Measurements from ENCODE around the gene ZNF383.
"Not testable (repeated sequence)": the region's sequence is repeated elsewhere in the genome, so short reads cannot be mapped to it uniquely, and the experiment has no call there.

ZNF383 gene

DNA sequence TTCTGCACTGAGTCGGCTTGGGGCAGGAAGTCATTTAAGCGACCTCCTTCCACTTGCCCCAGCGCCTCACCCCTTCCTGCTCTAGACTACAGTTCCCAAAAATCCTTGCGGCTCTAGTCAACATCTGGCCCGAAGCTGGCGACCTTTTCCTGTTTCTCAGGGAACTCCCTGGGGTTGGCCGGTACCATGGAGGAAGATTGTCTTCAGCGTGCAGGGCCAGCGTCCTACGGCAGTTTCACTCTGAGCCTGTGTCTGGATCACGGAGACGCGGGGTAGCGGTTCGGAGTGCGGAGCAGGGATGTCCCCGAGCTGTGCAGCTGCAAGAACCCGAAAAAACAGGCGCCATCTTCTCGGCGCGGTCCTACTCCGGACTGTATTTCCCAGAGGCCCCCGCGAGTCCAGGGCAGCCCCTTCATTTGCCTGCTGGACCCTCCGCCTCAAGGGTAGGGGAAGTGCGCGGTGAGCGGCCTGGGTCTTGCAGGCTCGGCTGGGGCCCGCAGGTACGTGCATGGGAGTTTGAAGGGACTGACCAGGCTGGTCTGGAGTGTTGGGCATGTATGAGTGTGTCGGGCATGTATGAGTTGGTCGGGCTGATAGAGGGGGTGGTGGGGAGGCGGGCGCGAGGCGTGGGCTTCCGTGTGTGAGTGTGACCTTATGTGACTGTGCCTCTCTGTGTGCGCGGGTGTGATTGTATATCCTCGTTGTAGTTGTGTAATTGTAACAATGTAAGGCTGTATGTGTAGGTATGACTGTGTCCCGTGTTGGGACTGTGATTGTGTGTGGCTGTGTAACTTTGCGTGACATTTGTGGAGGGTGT lies at the start of gene ZNF383:
ZNF383 (plus strand) TSS at position 440 of the 817 bp plus-strand sequence. CDS start 12,240 bp downstream, outside the sequence.
- Histone ChIP-seq H3K27me3 (ENCODE audit: control insufficient read depth in 1 of 2, insufficient read depth in 2 of 2, low read length in 2 of 2) (no peaks in the 10 kb centered on the region), H3K9ac (ENCODE audit: low read depth in 1 of 2, low read length in 2 of 2) (peak within 1 kb of the TSS; percentile 98 to 100), H3K4me1 (ENCODE audit: control insufficient read depth in 1 of 2, insufficient read depth in 2 of 2, low read length in 2 of 2) (peaks cover 8 to 9% of the 10 kb centered on the region in 2 donors), H3K4me3 (ENCODE audit: low read depth in 1 of 2, low read length in 2 of 2) (peak within 1 kb of the TSS; percentile 100), H3K36me3 (ENCODE audit: control insufficient read depth in 1 of 2, insufficient read depth in 2 of 2, low read length in 2 of 2) (peaks cover 5 to 21% of the 10 kb centered on the region in 2 donors), H3K27ac (ENCODE audit: low read depth, low read length) (peak within 1 kb of the TSS; percentile 76), H3K9me3 (ENCODE audit: control insufficient read depth in 1 of 2, low read length in 2 of 2) (peaks cover 1 to 3% of the 10 kb centered on the region in 2 donors)

DNA sequence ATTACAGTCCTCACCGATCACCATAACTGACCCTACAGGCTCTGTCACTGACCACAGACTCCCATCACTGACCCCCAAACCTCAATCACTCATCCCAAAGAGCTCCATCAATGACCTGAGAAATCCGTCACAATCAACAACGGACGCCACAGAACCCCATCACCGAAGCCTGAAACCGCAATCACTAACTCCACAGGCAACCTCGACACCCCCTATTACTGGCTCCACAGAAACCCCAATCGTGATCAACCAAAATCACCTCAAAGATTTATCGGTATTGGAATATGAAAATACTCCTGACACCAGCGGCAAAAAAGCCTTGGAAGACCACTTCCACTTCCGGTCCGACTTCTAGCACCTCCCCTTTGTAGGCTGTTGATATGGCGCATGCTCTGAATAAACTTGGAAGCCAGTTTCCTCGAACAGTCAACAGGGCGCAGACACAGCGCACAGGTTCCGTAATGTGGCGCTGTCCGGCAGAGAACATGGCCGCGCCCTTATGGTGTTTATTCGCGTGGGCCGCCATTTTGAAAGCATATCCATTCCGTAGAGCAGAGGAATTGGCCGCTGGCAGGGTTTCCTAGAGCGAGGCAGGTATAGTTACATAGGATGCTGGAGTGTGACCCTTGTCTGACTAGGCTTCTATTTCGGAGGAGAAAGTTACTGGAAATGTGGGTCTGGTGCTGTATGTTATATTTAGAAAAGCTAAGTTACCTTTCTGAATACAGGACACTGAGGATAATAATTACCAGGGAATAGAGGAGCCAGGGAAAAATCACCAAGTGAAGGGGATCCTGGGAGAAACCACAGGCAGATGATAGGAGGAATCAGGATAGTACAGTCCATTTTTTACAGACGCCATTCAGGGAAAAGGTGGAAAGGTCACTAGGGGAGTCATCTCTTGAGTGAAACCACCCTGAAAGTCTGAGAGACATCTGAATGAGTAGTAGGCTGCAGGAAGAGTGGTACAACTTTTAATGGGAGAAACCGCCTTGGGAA lies 45.3 kb upstream of the ZNF383 start, which contains the start of gene ZNF585A:
ZNF585A (minus strand) TSS at position 328 of the 999 bp plus-strand sequence. CDS start 2,785 bp downstream, outside the sequence.
- no peaks in the 10 kb centered on the region for H3K4me1 ChIP-seq (ENCODE audit: control insufficient read depth in 1 of 2, insufficient read depth in 2 of 2, low read length in 2 of 2)
- H3K4me3 ChIP-seq (ENCODE audit: low read depth in 1 of 2, low read length in 2 of 2) = peak within 1 kb of the TSS; percentile 72 to 99
- peak within 1 kb of the TSS; percentile 59 to 91 for H3K9ac ChIP-seq (ENCODE audit: low read depth in 1 of 2, low read length in 2 of 2)
- H3K36me3 ChIP-seq (ENCODE audit: control insufficient read depth in 1 of 2, insufficient read depth in 2 of 2, low read length in 2 of 2) = peaks cover 18 to 19% of the 10 kb centered on the region in 2 donors
- no peak within 1 kb of the TSS for H3K27ac ChIP-seq (ENCODE audit: low read depth, low read length)
- H3K27me3 ChIP-seq (ENCODE audit: control insufficient read depth in 1 of 2, insufficient read depth in 2 of 2, low read length in 2 of 2) = no peaks in the 10 kb centered on the region
- H3K9me3 ChIP-seq (ENCODE audit: control insufficient read depth in 1 of 2, low read length in 2 of 2) = peaks cover 14 to 18% of the 10 kb centered on the region in 2 donors

DNA sequence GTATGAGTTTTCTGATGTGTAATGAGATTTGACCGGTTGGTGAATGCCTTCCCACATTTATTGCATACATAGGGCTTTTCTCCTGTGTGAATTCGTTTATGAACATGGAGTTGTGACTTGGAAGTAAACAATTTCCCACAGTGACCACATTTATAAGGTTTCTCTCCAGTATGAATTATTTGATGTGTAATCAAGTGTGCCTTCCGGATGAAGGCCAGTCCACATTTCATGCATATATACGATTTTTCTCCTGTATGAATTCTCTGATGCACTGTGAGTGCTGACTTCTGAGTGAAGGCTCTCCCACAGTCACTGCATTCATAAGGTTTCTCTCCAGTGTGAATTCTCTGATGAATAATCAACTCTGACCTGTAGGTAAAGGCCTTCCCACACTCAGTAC lies 31.9 kb upstream of the ZNF383 start:
- H3K4me1 ChIP-seq (ENCODE audit: control insufficient read depth in 1 of 2, insufficient read depth in 2 of 2, low read length in 2 of 2); H3K27me3 ChIP-seq (ENCODE audit: control insufficient read depth in 1 of 2, insufficient read depth in 2 of 2, low read length in 2 of 2); H3K4me3 ChIP-seq (ENCODE audit: low read depth in 1 of 2, low read length in 2 of 2); H3K27ac ChIP-seq (ENCODE audit: low read depth, low read length); H3K9ac ChIP-seq (ENCODE audit: low read depth in 1 of 2, low read length in 2 of 2): not testable (repeated sequence)
- Histone ChIP-seq H3K9me3 (ENCODE audit: control insufficient read depth in 1 of 2, low read length in 2 of 2) (peaks cover 66 to 84% of the 10 kb centered on the region in 2 donors), H3K36me3 (ENCODE audit: control insufficient read depth in 1 of 2, insufficient read depth in 2 of 2, low read length in 2 of 2) (peaks cover 28 to 39% of the 10 kb centered on the region in 2 donors)

DNA sequence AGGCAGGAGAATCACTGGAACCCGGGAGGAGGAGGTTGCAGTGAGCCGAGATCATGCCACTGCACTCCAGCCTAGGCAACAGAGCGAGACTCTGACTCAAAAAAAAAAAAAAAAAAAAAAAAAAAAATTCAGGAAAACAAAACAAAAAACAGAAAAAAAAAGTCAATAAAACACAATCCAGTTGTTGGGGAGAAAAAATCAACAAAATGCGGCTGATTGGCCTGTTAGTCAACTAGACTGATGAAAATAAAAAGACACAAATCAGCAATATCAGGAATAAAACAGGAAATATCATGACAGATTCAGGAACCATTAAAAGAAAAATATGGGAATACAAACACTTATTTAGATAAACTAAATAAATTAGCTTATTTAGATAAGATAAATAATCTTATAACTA lies 22.8 kb upstream of the ZNF383 start:
- not testable (repeated sequence) for H3K4me3 ChIP-seq (ENCODE audit: low read depth in 1 of 2, low read length in 2 of 2); H3K4me1 ChIP-seq (ENCODE audit: control insufficient read depth in 1 of 2, insufficient read depth in 2 of 2, low read length in 2 of 2); H3K27me3 ChIP-seq (ENCODE audit: control insufficient read depth in 1 of 2, insufficient read depth in 2 of 2, low read length in 2 of 2); H3K27ac ChIP-seq (ENCODE audit: low read depth, low read length); H3K9ac ChIP-seq (ENCODE audit: low read depth in 1 of 2, low read length in 2 of 2)
- peaks cover 25 to 34% of the 10 kb centered on the region in 2 donors for H3K9me3 ChIP-seq (ENCODE audit: control insufficient read depth in 1 of 2, low read length in 2 of 2)
- H3K36me3 ChIP-seq (ENCODE audit: control insufficient read depth in 1 of 2, insufficient read depth in 2 of 2, low read length in 2 of 2) = peaks cover 8 to 33% of the 10 kb centered on the region in 2 donors

DNA sequence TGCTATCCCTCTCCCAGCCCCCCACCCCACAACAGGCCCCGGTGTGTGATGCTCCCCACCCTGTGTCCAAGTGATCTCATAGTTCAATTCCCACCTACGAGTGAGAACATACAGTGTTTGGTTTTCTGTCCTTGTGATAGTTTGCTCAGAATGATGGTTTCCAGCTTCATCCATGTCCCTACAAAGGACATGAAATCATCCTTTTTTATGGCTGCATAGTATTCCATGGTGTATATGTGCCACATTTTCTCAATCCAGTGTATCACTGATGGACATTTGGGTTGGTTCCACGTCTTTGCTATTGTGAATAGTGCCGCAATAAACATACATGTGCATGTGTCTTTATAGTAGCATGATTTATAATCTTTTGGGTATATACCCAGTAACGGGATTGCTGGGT lies 20.9 kb upstream of the ZNF383 start:
- H3K27ac ChIP-seq (ENCODE audit: low read depth, low read length); H3K4me3 ChIP-seq (ENCODE audit: low read depth in 1 of 2, low read length in 2 of 2); H3K9ac ChIP-seq (ENCODE audit: low read depth in 1 of 2, low read length in 2 of 2); H3K27me3 ChIP-seq (ENCODE audit: control insufficient read depth in 1 of 2, insufficient read depth in 2 of 2, low read length in 2 of 2); H3K4me1 ChIP-seq (ENCODE audit: control insufficient read depth in 1 of 2, insufficient read depth in 2 of 2, low read length in 2 of 2): not testable (repeated sequence)
- Histone ChIP-seq H3K9me3 (ENCODE audit: control insufficient read depth in 1 of 2, low read length in 2 of 2) (peaks cover 16 to 19% of the 10 kb centered on the region in 2 donors), H3K36me3 (ENCODE audit: control insufficient read depth in 1 of 2, insufficient read depth in 2 of 2, low read length in 2 of 2) (peaks cover 11 to 34% of the 10 kb centered on the region in 2 donors)

DNA sequence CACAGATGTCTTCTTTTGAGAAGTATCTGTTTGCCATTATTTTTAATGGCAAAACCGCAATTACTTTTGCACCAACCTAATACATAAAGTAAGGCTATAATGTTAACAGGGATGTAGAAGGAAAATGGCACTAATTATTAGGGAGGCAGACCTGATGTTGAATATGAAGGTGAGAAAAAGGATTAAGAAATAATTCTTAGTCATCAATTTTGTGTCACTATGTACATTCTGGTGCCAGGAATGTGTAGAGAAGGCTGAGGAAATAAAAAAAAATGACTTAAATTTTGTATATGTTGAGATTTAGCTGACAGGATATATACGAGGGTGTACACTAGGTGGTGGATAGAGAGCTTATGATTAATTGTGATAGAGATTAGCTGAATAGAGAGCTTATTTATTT lies 20.2 kb upstream of the ZNF383 start:
- Histone ChIP-seq H3K9me3 (ENCODE audit: control insufficient read depth in 1 of 2, low read length in 2 of 2) (peaks cover 13 to 19% of the 10 kb centered on the region in 2 donors), H3K4me1 (ENCODE audit: control insufficient read depth in 1 of 2, insufficient read depth in 2 of 2, low read length in 2 of 2) (no peaks in the 10 kb centered on the region), H3K4me3 (ENCODE audit: low read depth in 1 of 2, low read length in 2 of 2) (no peak overlapping the region), H3K27me3 (ENCODE audit: control insufficient read depth in 1 of 2, insufficient read depth in 2 of 2, low read length in 2 of 2) (no peaks in the 10 kb centered on the region), H3K36me3 (ENCODE audit: control insufficient read depth in 1 of 2, insufficient read depth in 2 of 2, low read length in 2 of 2) (peaks cover 13 to 39% of the 10 kb centered on the region in 2 donors), H3K9ac (ENCODE audit: low read depth in 1 of 2, low read length in 2 of 2) (no peak overlapping the region), H3K27ac (ENCODE audit: low read depth, low read length) (no peak overlapping the region)

DNA sequence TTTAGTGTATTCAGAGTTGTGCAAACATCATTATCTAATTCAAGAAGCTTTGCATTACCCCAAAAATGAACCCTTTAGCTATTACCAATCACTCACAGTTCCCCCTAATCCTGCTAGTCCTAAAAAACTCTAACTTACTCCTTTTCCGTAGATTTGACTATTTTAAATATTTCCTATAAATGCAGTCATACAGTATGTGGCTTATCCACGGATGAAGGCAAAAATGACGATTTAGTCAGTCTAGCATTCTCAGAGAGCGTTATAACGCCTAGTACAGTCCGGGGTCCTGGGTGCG lies 587 bp upstream of the ZNF383 start:
- Histone ChIP-seq H3K4me1 (ENCODE audit: control insufficient read depth in 1 of 2, insufficient read depth in 2 of 2, low read length in 2 of 2) (peaks cover 8 to 9% of the 10 kb centered on the region in 2 donors), H3K27ac (ENCODE audit: low read depth, low read length) (peak overlapping the region; percentile 76), H3K27me3 (ENCODE audit: control insufficient read depth in 1 of 2, insufficient read depth in 2 of 2, low read length in 2 of 2) (no peaks in the 10 kb centered on the region), H3K9ac (ENCODE audit: low read depth in 1 of 2, low read length in 2 of 2) (peak overlapping the region; percentile 98 to 100), H3K4me3 (ENCODE audit: low read depth in 1 of 2, low read length in 2 of 2) (peak overlapping the region; percentile 100), H3K36me3 (ENCODE audit: control insufficient read depth in 1 of 2, insufficient read depth in 2 of 2, low read length in 2 of 2) (peaks cover under 1 to 16% of the 10 kb centered on the region in 2 donors), H3K9me3 (ENCODE audit: control insufficient read depth in 1 of 2, low read length in 2 of 2) (peaks cover 0 to 3% of the 10 kb centered on the region in 2 donors)

DNA sequence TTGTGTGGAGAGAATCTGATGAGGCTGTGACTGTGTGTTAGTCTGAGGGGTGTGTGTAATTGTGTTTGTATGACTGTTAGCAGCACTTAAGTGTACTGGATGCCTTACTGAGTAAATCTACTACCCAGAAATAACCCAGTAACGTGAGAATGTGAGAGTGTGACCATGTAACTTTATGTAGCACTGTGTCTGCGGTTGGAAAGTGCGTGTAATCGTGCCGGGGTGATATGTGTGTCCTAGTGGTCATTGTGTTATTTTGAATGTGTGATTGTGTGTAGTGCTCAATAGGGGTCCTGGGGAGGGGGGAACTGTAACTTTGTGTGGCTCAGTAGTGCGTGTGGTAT lies 550 bp downstream of the ZNF383 start:
- Histone ChIP-seq H3K4me1 (ENCODE audit: control insufficient read depth in 1 of 2, insufficient read depth in 2 of 2, low read length in 2 of 2) (peaks cover 8 to 9% of the 10 kb centered on the region in 2 donors), H3K27ac (ENCODE audit: low read depth, low read length) (peak overlapping the region; percentile 76), H3K4me3 (ENCODE audit: low read depth in 1 of 2, low read length in 2 of 2) (peak overlapping the region; percentile 100), H3K27me3 (ENCODE audit: control insufficient read depth in 1 of 2, insufficient read depth in 2 of 2, low read length in 2 of 2) (no peaks in the 10 kb centered on the region), H3K9ac (ENCODE audit: low read depth in 1 of 2, low read length in 2 of 2) (peak overlapping the region; percentile 98 to 100), H3K36me3 (ENCODE audit: control insufficient read depth in 1 of 2, insufficient read depth in 2 of 2, low read length in 2 of 2) (peaks cover 8 to 24% of the 10 kb centered on the region in 2 donors), H3K9me3 (ENCODE audit: control insufficient read depth in 1 of 2, low read length in 2 of 2) (peaks cover 5 to 6% of the 10 kb centered on the region in 2 donors)

DNA sequence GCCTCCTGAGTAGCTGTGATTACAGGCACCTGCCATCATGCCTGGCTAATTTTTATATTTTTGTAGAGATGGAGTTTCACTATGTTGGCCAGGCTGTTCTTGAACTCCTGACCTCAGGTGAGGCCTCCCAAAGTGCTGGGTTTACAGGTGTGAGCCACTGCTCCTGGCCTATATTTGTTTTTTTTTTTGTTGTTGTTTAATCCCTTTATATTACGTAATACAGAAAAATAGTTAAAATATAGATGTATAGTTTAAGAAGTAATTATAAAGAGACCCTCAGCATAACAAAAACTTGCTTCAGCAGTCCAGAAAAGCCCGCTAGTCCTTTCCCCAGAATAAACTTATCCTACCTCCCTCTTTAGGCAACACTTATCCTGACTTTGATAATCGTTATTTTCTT lies 2.4 kb downstream of the ZNF383 start:
- H3K27me3 ChIP-seq (ENCODE audit: control insufficient read depth in 1 of 2, insufficient read depth in 2 of 2, low read length in 2 of 2) = no peaks in the 10 kb centered on the region
- no peak overlapping the region for H3K4me3 ChIP-seq (ENCODE audit: low read depth in 1 of 2, low read length in 2 of 2)
- peaks cover 5 to 8% of the 10 kb centered on the region in 2 donors for H3K9me3 ChIP-seq (ENCODE audit: control insufficient read depth in 1 of 2, low read length in 2 of 2)
- H3K27ac ChIP-seq (ENCODE audit: low read depth, low read length) = no peak overlapping the region
- no peak overlapping the region for H3K9ac ChIP-seq (ENCODE audit: low read depth in 1 of 2, low read length in 2 of 2)
- peaks cover 8 to 9% of the 10 kb centered on the region in 2 donors for H3K4me1 ChIP-seq (ENCODE audit: control insufficient read depth in 1 of 2, insufficient read depth in 2 of 2, low read length in 2 of 2)
- peaks cover 11 to 32% of the 10 kb centered on the region in 2 donors for H3K36me3 ChIP-seq (ENCODE audit: control insufficient read depth in 1 of 2, insufficient read depth in 2 of 2, low read length in 2 of 2)

DNA sequence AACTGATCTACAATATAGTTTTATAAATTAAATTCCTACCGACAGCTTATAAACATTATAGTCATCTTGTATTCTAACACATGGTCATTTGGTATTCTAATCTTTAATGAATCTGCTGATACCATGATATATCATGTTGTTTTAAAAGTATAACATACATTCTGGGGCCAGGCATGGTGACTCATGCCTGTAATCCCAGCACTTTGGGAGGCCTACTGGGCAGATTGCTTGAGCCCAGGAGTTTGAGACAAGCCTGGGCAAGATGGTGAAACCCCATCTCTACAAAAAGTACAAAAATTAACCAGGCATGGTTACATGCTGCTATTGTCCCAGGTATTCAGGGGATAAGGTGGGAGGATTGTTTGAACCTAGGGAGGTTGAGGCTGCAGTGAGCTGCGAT lies 3.1 kb downstream of the ZNF383 start:
- Histone ChIP-seq H3K9ac (ENCODE audit: low read depth in 1 of 2, low read length in 2 of 2) (no peak overlapping the region), H3K4me3 (ENCODE audit: low read depth in 1 of 2, low read length in 2 of 2) (peak overlapping the region in 1 of 2 donors; percentile 16), H3K9me3 (ENCODE audit: control insufficient read depth in 1 of 2, low read length in 2 of 2) (peaks cover 8 to 12% of the 10 kb centered on the region in 2 donors), H3K27me3 (ENCODE audit: control insufficient read depth in 1 of 2, insufficient read depth in 2 of 2, low read length in 2 of 2) (no peaks in the 10 kb centered on the region), H3K4me1 (ENCODE audit: control insufficient read depth in 1 of 2, insufficient read depth in 2 of 2, low read length in 2 of 2) (peaks cover 8 to 9% of the 10 kb centered on the region in 2 donors), H3K36me3 (ENCODE audit: control insufficient read depth in 1 of 2, insufficient read depth in 2 of 2, low read length in 2 of 2) (peaks cover 18 to 40% of the 10 kb centered on the region in 2 donors), H3K27ac (ENCODE audit: low read depth, low read length) (no peak overlapping the region)
